NT2/D1 (cell line): ENCODE results near the gene SERPINF2.

Experiments used
- SUZ12 ChIP-seq: IDR thresholded peaks from 2 replicates; pipeline ENCODE4 v1.6.1; 2011; ENCODE audit not compliant: insufficient read length, insufficient read depth; ENCODE audit errors: extremely low read depth
- YY1 ChIP-seq: IDR thresholded peaks from 2 replicates; pipeline ENCODE4 v1.6.1; 2011; ENCODE audit not compliant: insufficient read length, insufficient read depth
- ZNF274 ChIP-seq: IDR thresholded peaks from 2 replicates; pipeline ENCODE4 v1.6.1; 2011; ENCODE audit warnings: mild to moderate bottlenecking, low read depth, low read length

DNA sequence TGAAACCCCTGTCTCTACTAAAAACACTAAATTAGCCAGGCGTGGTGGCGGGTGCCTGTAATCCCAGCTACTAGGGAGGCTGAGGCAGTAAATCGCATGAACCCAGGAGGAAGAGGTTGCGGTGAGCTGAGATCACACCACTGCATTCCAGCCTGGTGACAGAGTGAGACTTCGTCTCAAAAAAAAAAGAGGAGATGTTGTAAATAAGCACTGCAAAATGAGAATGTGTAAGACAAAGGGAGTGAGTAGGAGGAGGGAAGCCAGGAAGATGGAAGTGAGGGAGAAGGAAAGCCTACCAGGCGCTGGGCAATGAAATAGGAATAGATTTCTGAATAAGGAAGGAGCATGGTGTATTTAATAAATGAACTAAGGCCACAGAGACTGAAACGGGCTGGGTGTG, 49.3 kb upstream of the SERPINF2 start:
- TF ChIP-seq ZNF274: no peak
- TF ChIP-seq YY1: no peak
- TF ChIP-seq SUZ12: no peak
